ENCODE measurements around the gene TLDC2. TPM values are rescaled to one million over a fixed set of nuclear protein-coding genes. Genes with fewer than 3 reads are reported as not detected.

The TLDC2 gene
- total RNA-seq, 2 experiments from 2014 or later, result not detected

GRCh38 chr20:36860811-36861624, 14.9 kb upstream of the TLDC2 start:
- peaks cover 17% of the 10 kb centered on the region for H3K27me3 Mint-ChIP-seq
- intact Hi-C loops (cut with DNase I, micrococcal nuclease), result loop anchor here in 1 of 2 experiments (5.0 kb wide), 1 partner anchor 114 kb away; the partner anchor contains the start of gene NDRG3
- no peaks in the 10 kb centered on the region for H3K36me3 Mint-ChIP-seq (ENCODE audit: low read depth)
- no peaks in the 10 kb centered on the region for H3K9me3 Mint-ChIP-seq (ENCODE audit: low read depth)
- H3K27ac Mint-ChIP-seq, result no peak overlapping the region
- no peak for DNase-seq
- ATAC-seq, result no peak
- POLR2A ChIA-PET, result no interaction called here
- peaks cover 21% of the 10 kb centered on the region for H3K4me1 Mint-ChIP-seq
- no peak overlapping the region for H3K4me3 Mint-ChIP-seq
- CTCF ChIA-PET, result no interaction called here

- no peak for ATAC-seq
- no peaks in the 10 kb centered on the region for H3K9me3 Mint-ChIP-seq (ENCODE audit: low read depth)
- POLR2A ChIA-PET, result no interaction called here
- intact Hi-C loops (cut with DNase I, micrococcal nuclease), result loop anchor here in 1 of 2 experiments (5.0 kb wide), 1 partner anchor 114 kb away; the partner anchor contains the start of gene NDRG3
- H3K4me1 Mint-ChIP-seq, result peaks cover 16% of the 10 kb centered on the region
- H3K4me3 Mint-ChIP-seq, result no peak overlapping the region
- peaks cover 21% of the 10 kb centered on the region for H3K27me3 Mint-ChIP-seq
- CTCF ChIA-PET, result no interaction called here
- H3K27ac Mint-ChIP-seq, result no peak overlapping the region
- no peak for DNase-seq
- H3K36me3 Mint-ChIP-seq (ENCODE audit: low read depth), result no peaks in the 10 kb centered on the region
Measured at GRCh38 chr20:36861625-36861874, 14.4 kb upstream of the TLDC2 start.

GRCh38 chr20:36861875-36862801, 13.8 kb upstream of the TLDC2 start:
- intact Hi-C loops (cut with DNase I, micrococcal nuclease), result loop anchor here in 1 of 2 experiments (2.0 to 5.0 kb wide), 2 partner anchors 115 to 289 kb away; partner anchors contain the start of genes NDRG3 and TGIF2
- ATAC-seq (no peak), DNase-seq (no peak)
- no peak overlapping the region for H3K27ac Mint-ChIP-seq
- ChIA-PET POLR2A (no interaction called here), CTCF (interaction anchor here (0.8 to 1.1 kb wide), 2 partner anchors 14 to 129 kb away, joined by 3 to 4 read pairs; no protein-coding TSS in a partner anchor)
- H3K36me3 Mint-ChIP-seq (ENCODE audit: low read depth), result no peaks in the 10 kb centered on the region
- peaks cover 21% of the 10 kb centered on the region for H3K27me3 Mint-ChIP-seq
- peaks cover 10% of the 10 kb centered on the region for H3K4me1 Mint-ChIP-seq
- H3K9me3 Mint-ChIP-seq (ENCODE audit: low read depth), result no peaks in the 10 kb centered on the region
- peak overlapping the region; percentile 37 for H3K4me3 Mint-ChIP-seq

GRCh38 chr20:36862857-36863668, 12.9 kb upstream of the TLDC2 start:
- POLR2A ChIA-PET, result interaction anchor here (0.5 kb wide), 1 partner anchor 34 kb away, joined by 6 read pairs; no protein-coding TSS in a partner anchor
- Mint-ChIP-seq H3K27me3 (peaks cover 21% of the 10 kb centered on the region), H3K4me3 (no peak overlapping the region), H3K27ac (no peak overlapping the region), H3K36me3 (ENCODE audit: low read depth) (no peaks in the 10 kb centered on the region), H3K4me1 (peaks cover 5% of the 10 kb centered on the region), H3K9me3 (ENCODE audit: low read depth) (no peaks in the 10 kb centered on the region)
- DNase-seq (no peak), ATAC-seq (peak; percentile 60)
- CTCF ChIA-PET, result interaction anchor here (0.6 to 1.1 kb wide), 5 partner anchors 15 to 45 kb away, joined by 3 to 6 read pairs (median 3); no protein-coding TSS in a partner anchor
- intact Hi-C loops (cut with DNase I, micrococcal nuclease), result loop anchor here in 1 of 2 experiments (1.0 to 5.0 kb wide), 3 partner anchors 28 to 290 kb away; partner anchors contain the start of genes NDRG3 and TGIF2

GRCh38 chr20:36865076-36865860, 10.7 kb upstream of the TLDC2 start:
- ATAC-seq (no peak), DNase-seq (no peak)
- peak overlapping the region; percentile 70 for H3K4me3 Mint-ChIP-seq
- intact Hi-C loops (cut with DNase I, micrococcal nuclease), result no loop called here
- ChIA-PET POLR2A (interaction anchor here (0.6 to 0.7 kb wide), 2 partner anchors 11 to 768 kb away, joined by 3 to 6 read pairs; no protein-coding TSS in a partner anchor), CTCF (interaction anchor here (0.9 kb wide), 1 partner anchor 57 kb away, joined by 3 read pairs; no protein-coding TSS in a partner anchor)
- H3K27ac Mint-ChIP-seq, result no peak overlapping the region
- H3K4me1 Mint-ChIP-seq, result peaks cover 5% of the 10 kb centered on the region
- no peaks in the 10 kb centered on the region for H3K9me3 Mint-ChIP-seq (ENCODE audit: low read depth)
- H3K36me3 Mint-ChIP-seq (ENCODE audit: low read depth), result no peaks in the 10 kb centered on the region
- H3K27me3 Mint-ChIP-seq, result peaks cover 21% of the 10 kb centered on the region

- no peaks in the 10 kb centered on the region for H3K9me3 Mint-ChIP-seq (ENCODE audit: low read depth)
- no peak overlapping the region for H3K27ac Mint-ChIP-seq
- no peaks in the 10 kb centered on the region for H3K36me3 Mint-ChIP-seq (ENCODE audit: low read depth)
- H3K4me1 Mint-ChIP-seq, result peaks cover 5% of the 10 kb centered on the region
- intact Hi-C loops (cut with DNase I, micrococcal nuclease), result no loop called here
- no peak for DNase-seq
- ChIA-PET POLR2A (interaction anchor here (0.6 kb wide), 1 partner anchor 12 kb away, joined by 3 read pairs; no protein-coding TSS in a partner anchor), CTCF (no interaction called here)
- peaks cover 21% of the 10 kb centered on the region for H3K27me3 Mint-ChIP-seq
- H3K4me3 Mint-ChIP-seq, result no peak overlapping the region
- ATAC-seq, result no peak
Measured at GRCh38 chr20:36865861-36866149, 10.1 kb upstream of the TLDC2 start.

- Mint-ChIP-seq H3K36me3 (ENCODE audit: low read depth) (no peaks in the 10 kb centered on the region), H3K4me1 (peaks cover 5% of the 10 kb centered on the region), H3K27ac (no peak overlapping the region), H3K9me3 (ENCODE audit: low read depth) (no peaks in the 10 kb centered on the region), H3K4me3 (no peak overlapping the region), H3K27me3 (peaks cover 21% of the 10 kb centered on the region)
- CTCF ChIA-PET, result interaction anchor here (0.9 to 1.0 kb wide), 2 partner anchors 13 to 20 kb away, joined by 3 to 4 read pairs; no protein-coding TSS in a partner anchor
- intact Hi-C loops (cut with DNase I, micrococcal nuclease), result no loop called here
- DNase-seq (no peak), ATAC-seq (no peak)
- POLR2A ChIA-PET, result interaction anchor here (0.6 kb wide), 1 partner anchor 103 kb away, joined by 3 read pairs; no protein-coding TSS in a partner anchor
Measured at GRCh38 chr20:36866164-36866563, 9.8 kb upstream of the TLDC2 start.

GRCh38 chr20:36866681-36867495, 9.1 kb upstream of the TLDC2 start:
- no peaks in the 10 kb centered on the region for H3K9me3 Mint-ChIP-seq (ENCODE audit: low read depth)
- no peak overlapping the region for H3K27ac Mint-ChIP-seq
- peaks cover 16% of the 10 kb centered on the region for H3K27me3 Mint-ChIP-seq
- ATAC-seq (no peak), DNase-seq (no peak)
- ChIA-PET CTCF (interaction anchor here (0.6 to 1.0 kb wide), 5 partner anchors 14 to 93 kb away, joined by 3 to 6 read pairs (median 3); partner anchors contain the start of gene DSN1), POLR2A (interaction anchor here (0.6 kb wide), 2 partner anchors 103 to 929 kb away, joined by 3 to 5 read pairs; no protein-coding TSS in a partner anchor)
- no peaks in the 10 kb centered on the region for H3K36me3 Mint-ChIP-seq (ENCODE audit: low read depth)
- no peak overlapping the region for H3K4me3 Mint-ChIP-seq
- intact Hi-C loops (cut with DNase I, micrococcal nuclease), result no loop called here
- H3K4me1 Mint-ChIP-seq, result peaks cover 5% of the 10 kb centered on the region

- H3K36me3 Mint-ChIP-seq (ENCODE audit: low read depth), result no peaks in the 10 kb centered on the region
- H3K4me3 Mint-ChIP-seq, result no peak overlapping the region
- no peaks in the 10 kb centered on the region for H3K4me1 Mint-ChIP-seq
- ChIA-PET POLR2A (no interaction called here), CTCF (interaction anchor here (0.6 to 0.8 kb wide), 3 partner anchors 16 to 64 kb away, joined by 3 read pairs; no protein-coding TSS in a partner anchor)
- ATAC-seq (no peak), DNase-seq (no peak)
- intact Hi-C loops (cut with DNase I, micrococcal nuclease), result no loop called here
- H3K9me3 Mint-ChIP-seq (ENCODE audit: low read depth), result no peaks in the 10 kb centered on the region
- H3K27ac Mint-ChIP-seq, result no peak overlapping the region
- H3K27me3 Mint-ChIP-seq, result no peaks in the 10 kb centered on the region
Measured at GRCh38 chr20:36871640-36872570, 4.0 kb upstream of the TLDC2 start.
